GM18861 (cell line): ENCODE results near the gene FBXL13.
"Not testable (repeated sequence)": the region's sequence is repeated elsewhere in the genome, so short reads cannot be mapped to it uniquely, and the experiment has no call there.

Experiments used
- ATAC-seq: cut with Tn5 transposase; IDR thresholded peaks from one replicate; pipeline ENCODE4 v1.9.1; 2021; ENCODE audit not compliant: unreplicated experiment

FBXL13 gene

DNA sequence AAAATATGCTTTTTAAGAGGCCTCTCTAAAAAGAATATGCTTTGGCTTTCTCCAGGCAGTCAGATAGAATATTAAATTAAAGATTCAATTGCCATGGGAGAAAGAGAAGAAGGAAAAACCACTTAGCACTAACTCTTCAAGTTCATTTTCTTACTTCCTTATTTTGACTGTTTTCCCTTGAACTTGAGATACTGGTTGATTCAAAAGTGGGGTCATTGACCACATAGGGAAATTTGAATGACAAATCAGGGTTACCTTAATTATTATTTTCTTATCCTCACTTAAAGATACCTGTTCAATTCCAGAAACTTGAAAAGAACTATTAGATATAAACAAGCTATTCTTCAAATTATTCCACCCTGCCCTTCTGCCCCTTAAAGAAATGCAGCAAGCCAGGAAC lies 298.4 kb downstream of the FBXL13 start:
- not testable (repeated sequence) for ATAC-seq

DNA sequence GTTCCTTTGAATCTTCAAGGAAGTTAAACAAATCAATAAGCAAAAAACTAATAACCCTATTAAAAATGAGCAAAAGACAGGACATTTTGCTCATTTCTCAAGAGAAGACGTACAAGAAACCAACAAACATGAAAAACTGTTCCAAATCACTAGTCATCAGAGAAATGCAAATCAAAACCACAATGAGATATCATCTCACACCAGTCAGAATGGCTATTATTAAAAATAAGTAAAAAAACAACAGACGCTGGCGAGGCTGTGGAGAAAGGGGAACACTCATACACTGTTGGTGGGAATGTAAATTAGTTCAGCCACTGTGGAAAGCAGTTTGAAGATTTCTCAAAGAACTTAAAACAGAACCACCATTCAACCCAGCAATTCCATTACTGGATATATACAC lies 304.1 kb downstream of the FBXL13 start:
- peak; percentile 58 for ATAC-seq

DNA sequence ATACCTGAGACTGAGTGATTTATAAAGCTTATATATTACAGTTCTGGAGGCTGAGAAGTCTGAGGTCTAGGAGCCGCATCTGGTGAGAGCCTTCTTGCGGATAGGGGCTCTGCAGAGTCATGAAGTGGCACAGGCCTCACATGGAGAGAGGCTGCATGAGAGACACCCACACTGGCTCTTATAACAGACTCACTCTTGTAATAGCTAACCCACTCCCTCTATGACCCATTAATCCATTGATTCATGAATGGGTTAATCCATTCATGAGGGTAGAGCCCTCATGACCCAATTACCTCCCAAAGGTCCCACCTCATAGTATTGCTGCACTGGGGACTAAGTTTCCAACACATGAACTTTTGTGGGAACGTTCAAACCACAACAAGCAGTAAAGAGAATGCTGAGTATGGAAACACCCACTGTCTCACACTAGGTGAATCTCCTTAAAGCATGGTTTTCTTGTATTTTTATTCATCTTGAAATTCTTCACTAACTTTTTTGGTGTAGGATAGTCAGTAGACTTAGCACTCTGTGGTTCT lies 304.9 kb downstream of the FBXL13 start:
- not testable (repeated sequence) for ATAC-seq

DNA sequence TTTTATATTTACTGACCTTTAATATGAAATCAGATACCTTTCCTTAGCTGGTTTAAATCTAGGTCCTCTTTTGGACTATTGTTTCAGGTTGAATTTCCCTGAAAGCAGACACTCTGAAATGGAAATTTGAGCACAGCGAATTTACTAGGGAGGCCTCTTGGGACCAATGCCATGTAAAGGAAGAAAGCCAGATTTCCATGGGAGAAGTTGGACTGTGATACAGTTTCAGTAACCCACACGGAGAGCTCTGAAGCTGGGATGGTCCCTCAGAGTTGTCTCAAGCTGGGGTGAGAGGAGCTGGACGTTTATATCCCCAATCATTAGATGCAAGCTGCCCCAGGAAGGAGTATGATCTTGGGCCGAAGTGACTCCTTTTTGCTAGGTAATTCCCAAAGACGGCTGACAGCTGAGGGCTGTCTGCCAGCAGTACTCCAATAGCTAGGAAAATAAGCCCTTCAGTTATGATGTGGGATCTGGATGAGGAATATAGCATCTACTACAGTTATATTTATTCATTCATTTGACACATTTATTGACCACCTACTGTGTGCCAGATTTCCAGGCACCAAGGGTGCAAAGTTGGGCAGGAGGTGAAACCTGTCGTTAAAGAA lies 311.2 kb downstream of the FBXL13 start:
- ATAC-seq, result not testable (repeated sequence)
